ENCODE measurements around the gene KIT.

DNA sequence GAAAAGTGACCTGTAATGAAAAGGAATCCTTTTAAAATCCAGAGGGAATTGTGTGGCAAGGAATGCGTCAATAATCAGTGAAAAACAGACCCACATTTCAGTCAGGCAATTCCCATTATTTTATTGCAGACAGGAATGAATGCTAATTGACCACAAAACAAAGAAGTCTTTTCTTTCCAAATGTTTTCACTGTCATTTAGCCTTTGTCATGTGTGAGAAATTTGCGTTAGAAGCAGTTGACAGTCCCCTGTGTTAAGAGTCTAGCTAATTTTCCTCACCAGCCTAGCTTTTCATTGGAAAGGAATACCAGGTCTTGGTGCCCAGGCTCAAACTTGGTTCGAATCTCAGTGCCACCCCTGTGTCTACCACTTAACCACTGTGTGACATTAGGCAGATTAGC is 83.4 kb downstream of the KIT start:
- TF ChIP-seq, protein P1, sequence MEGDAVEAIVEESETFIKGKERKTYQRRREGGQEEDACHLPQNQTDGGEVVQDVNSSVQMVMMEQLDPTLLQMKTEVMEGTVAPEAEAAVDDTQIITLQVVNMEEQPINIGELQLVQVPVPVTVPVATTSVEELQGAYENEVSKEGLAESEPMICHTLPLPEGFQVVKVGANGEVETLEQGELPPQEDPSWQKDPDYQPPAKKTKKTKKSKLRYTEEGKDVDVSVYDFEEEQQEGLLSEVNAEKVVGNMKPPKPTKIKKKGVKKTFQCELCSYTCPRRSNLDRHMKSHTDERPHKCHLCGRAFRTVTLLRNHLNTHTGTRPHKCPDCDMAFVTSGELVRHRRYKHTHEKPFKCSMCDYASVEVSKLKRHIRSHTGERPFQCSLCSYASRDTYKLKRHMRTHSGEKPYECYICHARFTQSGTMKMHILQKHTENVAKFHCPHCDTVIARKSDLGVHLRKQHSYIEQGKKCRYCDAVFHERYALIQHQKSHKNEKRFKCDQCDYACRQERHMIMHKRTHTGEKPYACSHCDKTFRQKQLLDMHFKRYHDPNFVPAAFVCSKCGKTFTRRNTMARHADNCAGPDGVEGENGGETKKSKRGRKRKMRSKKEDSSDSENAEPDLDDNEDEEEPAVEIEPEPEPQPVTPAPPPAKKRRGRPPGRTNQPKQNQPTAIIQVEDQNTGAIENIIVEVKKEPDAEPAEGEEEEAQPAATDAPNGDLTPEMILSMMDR (IDR thresholded peaks at IDR 0.05): no peak
- no peak for TF ChIP-seq POLR2AphosphoS5 (IDR thresholded peaks at IDR 0.05)
- no peak for TF ChIP-seq EP300 (IDR thresholded peaks at IDR 0.05)
